Left kidney (tissue), 2 donors: ENCODE measurements around the gene DPH3. TPM values are rescaled to one million over a fixed set of nuclear protein-coding genes. Genes with fewer than 3 reads are reported as not detected.

Experiments used
- DNase-seq: peaks from one replicate; pipeline ENCODE4 v3.0.0-alpha.2; 2013
- polyA plus RNA-seq: library from polyadenylated mRNA; unstranded; fragments of 120-200 nt; gene quantifications from one replicate; pipeline ENCODE4 v1.2.1, GENCODE V29; 2013; ENCODE audit not compliant: insufficient read length

Gene DPH3
- polyA plus RNA-seq, 1 donor, result 26.3 TPM

DNA sequence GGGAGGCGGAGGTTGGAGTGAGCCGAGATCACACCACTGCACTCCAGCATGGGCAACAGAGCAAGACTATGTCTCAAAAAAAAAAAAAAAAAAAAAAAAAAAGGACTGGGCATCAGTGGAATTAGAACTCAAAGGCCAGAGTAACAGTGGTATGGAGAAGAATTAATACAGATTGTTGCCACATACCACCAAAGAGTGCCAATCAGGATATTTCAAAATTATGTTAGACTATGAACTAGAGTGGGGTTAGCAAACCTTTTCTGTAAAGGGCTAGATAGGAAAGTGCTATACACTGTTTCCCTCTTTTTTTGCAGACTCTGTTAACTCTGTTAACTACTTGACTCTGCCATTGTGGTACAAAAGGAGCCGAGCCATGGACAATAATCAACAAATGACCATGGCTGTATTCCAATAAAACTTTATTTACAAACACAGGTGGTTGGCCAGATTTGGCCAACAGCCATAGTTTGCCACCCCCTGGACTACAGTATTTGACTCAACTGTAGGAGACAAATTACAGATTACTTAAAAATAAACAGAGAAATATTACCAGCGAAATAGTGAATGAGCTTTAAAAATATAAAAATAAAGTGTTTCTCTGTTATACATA is 28.6 kb downstream of the DPH3 start:
- no peak for DNase-seq

DNA sequence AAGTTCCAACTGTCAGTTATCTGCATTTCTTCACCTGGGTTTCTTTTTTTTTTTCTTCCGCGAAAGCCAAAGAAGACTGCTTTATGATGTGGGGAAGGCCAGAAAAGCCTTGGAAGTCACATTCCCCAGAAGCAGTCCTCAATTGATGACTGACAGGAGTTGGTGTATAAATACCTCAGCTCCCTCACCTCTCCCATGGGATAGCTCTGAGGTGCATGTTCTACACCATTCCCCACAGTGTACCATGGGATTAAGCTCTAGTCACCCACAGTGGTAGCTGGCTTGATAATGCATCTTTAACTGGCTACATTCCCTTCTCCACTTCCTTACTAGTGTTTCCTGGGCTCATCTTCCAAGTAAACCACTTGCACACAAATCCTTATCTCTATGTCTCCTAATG is 30.5 kb downstream of the DPH3 start:
- DNase-seq, result no peak

DNA sequence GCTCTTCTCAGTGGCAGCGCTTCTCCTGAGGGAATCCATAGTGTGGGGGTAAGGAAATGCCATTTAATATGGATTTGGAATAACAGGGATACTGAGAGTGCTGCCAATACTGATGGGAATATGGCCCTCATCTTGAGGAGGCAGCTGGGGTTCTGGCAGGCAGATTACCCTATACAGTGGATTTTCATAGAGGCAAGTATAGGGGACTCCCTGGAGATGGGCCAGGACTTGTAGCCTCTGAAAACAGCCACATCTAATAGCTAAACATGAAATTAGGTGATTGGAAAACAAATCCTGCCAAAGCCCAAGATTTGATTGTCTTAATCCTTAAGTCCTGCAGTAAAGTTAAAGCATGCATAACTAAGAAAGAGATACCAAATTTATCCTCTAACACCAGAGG is 30.9 kb downstream of the DPH3 start:
- no peak for DNase-seq

DNA sequence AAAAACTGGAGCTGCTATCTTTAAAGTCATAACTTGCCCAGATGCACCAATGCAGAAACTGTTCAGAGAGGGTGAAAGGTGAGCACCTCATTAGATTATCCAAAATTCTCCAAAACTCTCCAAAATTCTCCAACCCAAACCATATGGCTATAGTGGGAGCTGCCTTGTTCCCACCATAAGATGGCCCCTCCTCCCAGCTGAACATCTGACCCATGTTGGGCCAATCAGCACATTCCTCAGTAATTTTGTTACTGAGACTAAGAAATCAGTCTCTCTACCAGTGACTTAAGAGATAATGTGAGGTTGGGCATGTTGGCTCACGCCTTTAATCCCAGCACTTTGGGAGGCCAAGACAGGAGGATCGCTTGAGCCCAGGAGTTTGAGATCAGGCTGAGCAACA is 32.8 kb downstream of the DPH3 start:
- no peak for DNase-seq

DNA sequence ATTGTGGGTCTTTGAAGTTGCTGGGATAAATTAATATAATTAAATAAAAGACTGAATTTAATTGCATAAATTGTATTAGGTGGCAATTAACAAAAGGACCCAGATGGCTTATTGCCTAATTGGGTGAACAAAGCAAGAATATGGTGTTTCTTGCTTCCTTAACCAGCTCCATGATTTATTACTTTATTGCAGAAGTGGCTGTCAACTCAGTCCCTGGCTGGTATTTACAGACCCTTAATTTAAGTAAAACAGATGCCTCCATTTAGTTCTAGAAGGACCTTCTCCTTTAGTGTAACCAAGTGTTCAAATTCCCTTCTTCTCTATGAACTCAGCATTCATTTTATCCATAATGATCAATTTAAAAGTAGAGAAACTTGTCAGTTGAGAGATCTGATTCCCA is 35.1 kb downstream of the DPH3 start:
- no peak for DNase-seq

DNA sequence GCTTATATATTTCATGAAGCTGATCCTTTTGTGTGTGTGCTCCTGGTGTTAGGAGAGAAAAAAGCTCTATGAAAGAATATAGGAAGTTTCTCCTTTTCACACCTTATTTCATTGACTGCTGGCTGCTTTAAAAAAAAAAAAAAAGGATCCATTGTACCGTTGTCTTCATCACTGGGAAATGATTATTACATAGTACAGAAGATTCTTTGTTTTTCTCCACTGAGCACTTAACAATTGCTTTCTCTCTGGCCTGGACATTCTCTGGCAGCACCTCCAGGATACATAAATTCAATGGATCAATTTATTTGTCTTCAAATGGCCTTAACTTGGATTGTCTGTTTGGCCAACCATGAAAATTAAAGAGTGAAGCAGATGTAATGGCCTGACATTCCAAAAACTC is 37.2 kb downstream of the DPH3 start:
- no peak for DNase-seq

DNA sequence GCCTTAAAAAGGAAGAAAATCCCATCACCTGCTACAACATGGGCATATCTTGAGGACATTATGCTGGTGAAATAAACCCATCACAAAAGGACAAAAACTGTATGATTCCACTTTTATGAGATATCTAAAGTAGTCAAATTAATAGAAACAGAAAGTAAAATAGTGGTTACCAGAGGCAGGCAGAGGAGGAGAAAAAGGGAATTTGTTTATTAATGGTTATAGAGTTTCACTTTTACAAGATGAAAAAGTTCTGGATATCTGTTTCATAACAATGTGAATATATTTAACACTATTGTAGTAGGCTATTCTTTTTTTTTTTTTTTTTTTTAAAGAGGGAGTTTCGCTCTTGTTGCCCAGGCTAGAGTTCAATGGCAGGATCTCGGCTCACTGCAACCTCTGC is 40.4 kb downstream of the DPH3 start:
- DNase-seq, result no peak

DNA sequence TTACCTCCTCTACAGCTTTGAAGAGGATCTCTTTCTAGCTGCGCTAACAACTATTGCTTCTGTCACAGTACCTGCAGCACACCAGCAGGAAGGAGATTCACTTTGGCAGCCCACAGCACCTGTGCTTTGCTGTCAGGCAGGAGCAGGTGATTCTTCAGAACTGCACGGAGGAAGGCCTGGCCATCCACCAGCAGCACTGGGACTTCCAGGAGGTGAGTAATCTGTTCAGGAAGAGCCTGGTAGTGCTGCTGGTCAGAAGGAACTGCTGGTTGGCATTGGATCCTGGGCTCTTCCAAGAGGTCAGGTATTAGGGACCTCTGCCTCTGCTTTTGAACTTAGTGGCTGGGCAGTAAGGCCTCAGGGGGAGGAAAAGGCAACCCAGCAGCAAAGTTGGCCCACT is 42.2 kb downstream of the DPH3 start:
- DNase-seq, result no peak

DNA sequence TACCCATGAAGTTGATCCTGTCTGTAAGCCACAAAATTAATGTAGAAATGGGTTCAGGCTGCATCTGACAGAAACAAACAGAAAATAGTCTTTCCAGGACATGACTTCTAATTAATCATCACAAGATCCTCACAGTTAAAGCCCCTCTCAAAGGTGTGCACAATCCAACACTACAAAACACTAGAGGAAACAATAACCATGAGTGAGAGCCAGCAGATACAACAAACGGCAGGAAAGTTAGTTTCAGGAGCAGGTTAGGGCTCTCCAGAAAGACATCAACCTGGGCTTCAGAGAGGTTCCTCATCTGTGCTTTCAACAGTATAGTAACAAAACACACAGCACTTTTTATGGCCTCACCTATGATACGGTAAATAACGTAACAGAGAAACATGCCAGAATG is 42.8 kb downstream of the DPH3 start:
- DNase-seq, result no peak

DNA sequence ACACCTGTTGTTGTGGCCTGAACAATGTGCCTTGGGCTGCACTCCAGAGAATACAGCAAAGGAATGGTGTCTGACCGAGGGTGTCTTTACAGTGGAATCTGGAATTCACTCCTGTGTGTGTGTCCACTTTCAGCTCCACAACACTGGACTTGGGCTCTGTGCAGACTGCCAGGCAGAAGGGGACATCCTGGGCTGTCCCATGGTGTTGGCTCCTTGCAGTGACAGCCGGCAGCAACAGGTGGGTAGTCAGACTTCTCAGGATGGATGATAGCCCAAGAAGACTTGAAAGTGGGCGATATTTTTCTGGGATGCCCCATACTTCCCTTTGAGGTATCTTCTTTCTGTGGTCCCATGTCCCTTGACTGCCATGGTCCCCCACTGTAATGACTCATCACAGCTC is 45.0 kb downstream of the DPH3 start:
- DNase-seq, result no peak

DNA sequence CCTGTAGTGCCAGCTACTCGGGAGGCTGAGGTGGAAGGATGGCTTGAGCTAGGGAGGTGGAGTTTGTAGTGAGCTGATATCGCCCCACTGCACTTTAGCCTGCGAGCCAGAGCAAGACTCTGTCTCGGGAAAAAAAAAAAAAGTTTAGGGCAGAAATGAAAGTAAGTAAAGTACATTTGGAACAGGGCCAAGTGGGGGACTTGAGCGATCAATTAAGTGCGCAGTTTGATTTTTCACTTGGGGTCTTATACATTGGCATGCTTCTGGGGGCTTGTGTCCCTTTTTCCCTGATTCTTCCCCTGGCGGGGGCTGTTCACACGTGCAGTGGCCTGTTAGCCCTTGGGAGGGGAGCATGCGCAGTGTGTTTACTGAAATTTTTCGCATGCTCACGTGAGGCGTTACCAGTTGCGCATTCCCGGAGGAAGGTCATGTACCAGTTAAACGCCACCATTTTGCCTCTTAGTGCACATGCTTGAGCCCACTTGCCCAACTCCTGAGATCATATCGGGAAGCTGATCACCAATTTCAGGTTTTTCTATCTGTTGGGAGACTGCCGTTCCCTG is 48.3 kb downstream of the DPH3 start:
- DNase-seq, result no peak

DNA sequence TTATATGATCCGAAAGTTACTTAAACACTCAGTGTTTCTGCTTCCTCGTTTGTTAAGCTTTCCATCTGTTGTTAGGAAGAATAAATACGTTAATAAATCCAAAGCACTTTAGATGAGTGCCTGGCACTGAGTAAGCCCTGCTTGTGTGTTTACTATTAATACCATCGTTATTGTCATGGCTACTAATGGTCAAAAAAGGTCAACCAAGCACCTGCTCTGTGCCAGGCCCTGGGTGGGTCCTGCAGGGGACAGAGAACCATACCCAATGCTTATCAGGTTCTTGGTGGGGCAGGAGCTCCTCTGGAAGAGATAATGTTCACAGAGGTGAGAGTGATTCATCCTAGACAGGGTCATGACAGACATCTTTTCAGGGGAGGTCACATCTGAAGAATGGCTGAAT is 50.4 kb downstream of the DPH3 start:
- DNase-seq, result no peak

DNA sequence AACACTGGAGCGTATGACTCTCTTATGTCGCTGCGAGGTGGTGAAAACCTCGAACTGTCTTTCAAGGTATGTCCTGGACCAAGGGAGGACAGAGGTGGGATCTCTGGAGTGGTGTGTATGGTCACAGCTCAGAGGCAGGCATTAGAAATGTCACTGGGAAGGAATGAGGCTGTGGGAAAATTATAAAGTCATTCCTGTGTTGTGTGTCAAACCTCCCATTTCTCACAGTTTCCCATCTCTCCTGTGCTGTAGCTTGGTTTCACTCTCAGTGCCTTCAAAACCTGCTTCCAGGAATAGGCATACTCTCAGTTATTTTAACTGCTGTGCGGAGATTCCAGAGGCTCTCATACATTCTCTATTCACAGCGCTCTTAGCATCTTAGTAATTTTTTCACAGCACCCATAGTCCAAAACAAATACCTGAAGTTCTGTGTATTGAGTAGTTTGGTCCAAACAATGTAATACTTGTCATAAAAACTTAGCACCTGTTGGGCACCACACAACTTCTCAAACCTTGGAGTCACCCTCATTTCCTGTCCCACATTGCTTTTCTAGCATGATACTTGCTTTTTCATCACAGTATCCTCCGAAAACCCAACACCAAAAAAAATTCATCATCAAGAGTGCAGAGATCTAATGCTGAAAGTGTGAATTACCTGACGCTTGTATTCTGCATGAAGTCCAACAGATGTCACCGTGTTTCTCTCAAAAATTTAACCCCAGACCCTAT is 53.4 kb downstream of the DPH3 start:
- DNase-seq, result no peak

Other genes starting within 250 kb of the DPH3 start
- 2.1 TPM for gene GALNT15, start 90.3 kb downstream of the DPH3 start, polyA plus RNA-seq
- gene OXNAD1, start 269 bp upstream of the DPH3 start, polyA plus RNA-seq, result 17.9 TPM
- gene RFTN1, start 248.8 kb upstream of the DPH3 start, polyA plus RNA-seq, result 28.8 TPM